ENCODE measurements around the gene KLF7. TPM values are rescaled to one million over a fixed set of nuclear protein-coding genes. Genes with fewer than 3 reads are reported as not detected.
"Not testable (repeated sequence)": the region's sequence is repeated elsewhere in the genome, so short reads cannot be mapped to it uniquely, and the experiment has no call there.

KLF7 gene
- total RNA-seq, 1 experiment from 2014 or later, result 11.6 TPM

GRCh38 chr2:207066166-207066565 lies 99.6 kb downstream of the KLF7 start:
- DNase-seq (ENCODE audit: low read depth), result no peak

DNA sequence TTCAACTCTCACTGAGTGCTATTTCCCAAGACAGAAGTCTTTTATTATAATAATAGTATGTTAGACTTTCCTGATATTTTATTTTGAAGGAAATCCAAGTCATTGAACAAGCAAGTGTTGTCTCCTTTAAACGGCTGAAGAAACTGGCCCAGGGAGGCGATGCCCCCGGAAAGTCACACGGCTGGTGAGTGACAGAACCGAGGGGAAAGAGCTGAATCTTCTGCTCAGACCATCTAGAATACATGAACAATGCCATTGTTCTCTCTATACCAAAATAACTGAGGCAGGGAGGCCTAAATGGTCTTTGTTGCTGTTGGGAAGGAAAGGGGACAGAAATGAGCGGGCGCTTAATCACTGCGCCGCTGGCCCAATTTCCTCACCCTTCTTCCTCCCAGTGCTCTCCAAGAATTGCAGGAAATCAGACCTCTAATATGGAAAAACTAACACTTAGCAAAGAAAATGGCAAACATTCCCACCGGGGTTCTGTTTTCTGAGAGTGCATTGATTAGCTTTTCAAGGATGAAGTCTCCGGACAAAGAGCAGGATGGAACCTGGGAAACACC lies 101.5 kb downstream of the KLF7 start:
- DNase-seq (ENCODE audit: low read depth), result no peak

- DNase-seq (ENCODE audit: low read depth), result no peak
Observed at GRCh38 chr2:207061181-207061580, 104.6 kb downstream of the KLF7 start.

DNA sequence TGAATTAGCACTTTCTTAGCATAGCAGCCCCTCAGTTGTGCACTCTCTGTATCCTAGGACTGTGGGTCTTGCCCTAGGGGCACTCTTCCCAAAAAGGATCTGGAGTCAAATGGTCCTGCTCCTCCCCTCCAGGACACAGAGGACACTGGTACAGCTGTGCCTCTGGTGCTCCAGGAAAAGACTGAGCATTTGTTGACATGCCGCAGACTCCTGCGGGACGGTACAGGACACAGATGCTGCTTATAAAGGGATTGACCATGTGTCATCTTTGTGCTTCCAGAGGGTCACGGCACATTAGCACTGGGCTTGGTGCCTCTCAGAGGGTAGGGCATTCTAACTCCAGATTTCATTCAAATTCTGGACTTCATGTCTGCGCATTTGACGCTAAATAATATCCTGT lies 110.5 kb downstream of the KLF7 start:
- no peak for DNase-seq (ENCODE audit: low read depth)

DNA sequence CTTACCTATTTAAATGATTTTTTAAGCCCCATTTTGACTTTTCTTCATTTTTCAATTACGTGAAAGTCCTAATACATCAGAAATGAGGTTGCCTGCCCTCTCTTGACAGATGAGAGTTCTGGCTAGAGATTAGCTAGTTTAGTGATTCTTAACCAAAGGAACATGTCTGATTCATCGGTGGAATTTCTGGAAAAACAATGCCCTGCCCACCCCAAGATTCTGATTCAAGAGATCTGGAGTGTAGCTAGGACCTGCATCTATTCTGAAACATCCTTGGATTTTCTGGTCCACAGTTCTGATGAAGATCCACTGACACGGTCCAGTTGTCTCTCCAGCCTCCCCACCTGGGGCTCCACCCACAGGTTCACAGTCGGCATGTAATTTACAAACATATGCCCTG lies 111.2 kb downstream of the KLF7 start:
- DNase-seq (ENCODE audit: low read depth), result no peak

DNA sequence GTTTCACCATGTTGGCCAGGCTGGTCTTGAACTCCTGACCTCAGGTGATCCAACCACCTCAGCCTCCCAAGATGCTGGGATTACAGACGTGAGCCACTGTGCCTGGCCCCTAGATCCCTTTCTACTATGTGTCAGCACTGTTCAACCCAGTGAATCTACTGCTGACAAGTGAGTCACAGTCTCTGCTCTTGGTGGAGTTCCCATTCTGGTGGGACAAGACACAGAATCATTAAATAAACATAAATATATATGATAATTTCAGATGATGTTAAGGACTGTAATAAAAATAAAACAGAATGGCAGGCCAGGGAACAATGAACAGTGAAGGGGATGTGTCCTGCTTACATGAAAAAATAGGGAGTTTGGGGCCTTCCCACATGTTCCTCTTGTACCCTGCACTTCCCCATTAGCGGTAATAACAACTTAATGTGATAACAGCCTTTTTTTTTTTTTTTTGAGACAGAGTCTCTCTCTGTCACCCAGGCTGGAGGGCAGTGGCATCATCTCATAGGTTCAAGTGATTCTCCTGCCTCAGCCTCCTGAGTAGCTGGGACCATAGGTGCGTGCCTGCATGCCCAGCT lies 114.3 kb downstream of the KLF7 start:
- peak; percentile 30 for DNase-seq (ENCODE audit: low read depth)

GRCh38 chr2:207049122-207049521 lies 116.6 kb downstream of the KLF7 start:
- DNase-seq (ENCODE audit: low read depth), result no peak

GRCh38 chr2:207048416-207048815 lies 117.3 kb downstream of the KLF7 start:
- DNase-seq (ENCODE audit: low read depth), result peak; percentile 19

DNA sequence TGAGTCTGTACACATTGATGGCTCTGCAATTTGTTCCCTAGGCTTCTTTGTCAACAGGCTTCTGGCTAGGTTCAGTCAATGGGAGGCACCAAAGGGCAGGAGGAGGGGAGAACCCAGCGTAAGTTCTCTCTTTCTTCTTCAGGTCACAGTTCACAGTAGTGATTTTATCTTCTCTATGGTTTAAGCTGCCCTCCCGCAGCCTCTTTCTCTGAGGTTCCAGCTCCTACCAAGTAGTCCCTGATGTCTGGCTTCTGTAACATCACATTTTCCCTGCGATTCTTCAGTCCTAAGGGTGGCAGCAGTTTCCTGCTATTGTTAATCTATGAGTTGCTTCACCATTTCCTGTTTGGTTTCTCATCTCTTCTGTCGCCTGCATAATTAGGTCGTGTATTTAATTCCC lies 119.0 kb downstream of the KLF7 start:
- peak; percentile 46 for DNase-seq (ENCODE audit: low read depth)

DNA sequence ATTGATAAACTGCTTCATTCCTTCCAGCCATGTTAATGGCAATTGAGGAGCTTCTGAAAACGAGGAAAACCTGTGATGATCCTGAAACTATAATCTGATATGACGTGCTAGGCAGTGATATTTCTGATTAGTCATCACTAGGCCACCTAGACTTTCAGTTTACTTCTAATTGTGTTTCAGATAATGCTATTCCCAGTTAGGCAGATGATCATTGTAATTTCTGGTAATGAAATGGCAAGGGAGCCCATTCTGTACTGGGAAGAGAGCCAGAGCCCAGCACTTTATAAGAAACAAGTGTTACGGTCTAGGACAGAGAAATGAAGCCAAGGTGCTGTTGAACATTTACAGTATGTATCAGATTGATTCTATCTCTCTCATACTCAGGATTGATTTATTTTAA lies 120.2 kb downstream of the KLF7 start:
- DNase-seq (ENCODE audit: low read depth), result peak; percentile 27

DNA sequence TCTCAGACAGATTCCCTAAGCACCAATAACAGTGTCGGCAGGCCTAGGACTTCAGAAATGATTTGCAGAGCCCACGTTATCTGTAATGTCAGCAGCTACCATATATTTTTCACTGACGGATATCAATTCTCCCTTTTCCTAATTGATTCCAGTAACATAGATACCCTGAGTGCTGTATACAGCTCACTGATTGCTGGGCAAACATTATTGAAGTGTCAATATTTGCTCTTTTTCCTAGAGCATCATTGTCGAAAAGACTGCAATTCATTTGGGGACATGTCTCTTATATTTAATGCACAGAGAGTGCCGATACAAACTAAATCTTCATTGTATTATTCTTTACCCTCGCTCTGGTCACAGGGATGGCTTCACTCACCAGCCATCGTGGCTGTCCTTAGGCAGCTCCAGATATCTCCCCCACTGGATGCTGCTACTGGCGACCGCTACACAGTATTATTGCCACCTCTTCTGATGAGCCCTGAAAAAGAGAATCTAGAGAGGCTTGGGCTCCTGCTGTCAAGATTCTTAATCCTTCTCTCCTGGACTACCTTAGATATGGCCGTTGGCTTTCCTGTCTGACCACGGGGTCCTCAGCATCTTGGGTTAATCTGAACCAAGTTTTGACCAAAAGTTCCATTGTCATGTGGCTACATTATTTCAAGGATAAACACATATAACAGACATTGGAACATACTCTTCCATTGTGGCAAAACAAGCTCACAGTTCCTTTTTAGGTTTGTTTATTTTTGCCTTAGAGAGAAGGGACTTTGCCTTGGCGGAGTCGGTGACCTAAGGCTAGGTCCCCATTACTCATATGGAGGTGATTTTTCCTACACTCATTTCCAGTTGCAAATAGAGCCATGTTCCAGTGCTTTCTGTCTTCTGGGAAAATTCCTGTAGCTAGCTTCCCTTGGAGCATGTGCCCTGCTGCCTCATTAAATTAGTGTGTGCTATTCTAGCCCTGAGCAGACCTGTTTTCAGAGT lies 121.1 kb downstream of the KLF7 start:
- no peak for DNase-seq (ENCODE audit: low read depth)

GRCh38 chr2:207042841-207043240 lies 122.9 kb downstream of the KLF7 start:
- no peak for DNase-seq (ENCODE audit: low read depth)

DNA sequence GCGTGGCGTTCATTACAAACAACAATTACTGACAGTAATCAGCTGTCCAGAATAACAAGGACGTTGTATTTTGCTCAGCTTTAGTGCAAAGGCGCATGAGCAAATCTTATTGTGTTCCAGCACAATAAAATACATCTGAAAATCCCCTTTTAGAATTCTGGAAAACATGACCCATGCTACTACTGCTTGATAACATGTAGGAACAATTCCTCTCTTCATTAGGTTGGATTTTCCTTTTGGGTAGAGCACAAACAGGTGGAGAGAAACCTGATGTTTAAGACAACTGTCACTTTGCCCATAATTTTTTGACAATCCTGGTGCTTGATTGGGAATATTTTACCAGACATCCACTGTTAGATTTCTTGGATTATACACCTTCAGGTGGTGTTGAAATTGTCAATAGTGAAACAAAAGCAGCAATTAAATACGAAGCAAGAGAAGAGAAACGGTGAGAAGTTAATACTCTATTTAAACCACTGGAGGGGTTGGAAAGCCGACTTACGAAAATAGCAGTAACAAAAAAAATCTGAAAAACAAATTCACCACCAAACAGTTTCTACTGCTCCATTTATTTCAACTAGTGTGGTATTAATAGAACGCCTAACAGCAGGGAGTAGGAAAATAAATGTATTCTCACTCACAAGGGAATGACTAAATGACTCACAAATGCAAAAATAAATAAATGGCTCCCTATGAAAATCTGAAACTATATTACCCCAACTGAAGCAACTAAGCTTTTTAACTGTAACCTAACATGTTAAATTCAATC lies 123.8 kb downstream of the KLF7 start:
- DNase-seq (ENCODE audit: low read depth), result no peak

- DNase-seq (ENCODE audit: low read depth), result no peak
Observed at GRCh38 chr2:207041279-207041678, 124.5 kb downstream of the KLF7 start.

DNA sequence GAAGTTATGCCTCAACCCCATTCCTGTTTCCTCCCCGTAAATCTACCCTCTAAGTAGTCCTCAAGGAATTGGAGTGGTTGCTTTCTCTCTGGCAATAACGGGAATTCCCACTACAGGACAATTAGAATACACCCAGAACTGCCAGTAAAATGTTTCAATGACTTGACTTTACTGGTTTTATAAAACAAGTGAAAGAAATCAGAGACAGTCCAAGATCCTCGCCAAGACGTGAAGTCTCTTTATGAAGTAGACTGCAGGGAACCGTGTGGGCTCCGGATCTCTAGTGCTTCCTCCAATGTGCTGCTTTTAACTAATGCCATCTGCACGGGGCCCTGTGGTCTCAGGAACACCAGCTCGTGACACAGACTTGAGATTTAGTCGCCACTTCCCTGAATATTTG lies 125.1 kb downstream of the KLF7 start:
- DNase-seq (ENCODE audit: low read depth), result no peak

DNA sequence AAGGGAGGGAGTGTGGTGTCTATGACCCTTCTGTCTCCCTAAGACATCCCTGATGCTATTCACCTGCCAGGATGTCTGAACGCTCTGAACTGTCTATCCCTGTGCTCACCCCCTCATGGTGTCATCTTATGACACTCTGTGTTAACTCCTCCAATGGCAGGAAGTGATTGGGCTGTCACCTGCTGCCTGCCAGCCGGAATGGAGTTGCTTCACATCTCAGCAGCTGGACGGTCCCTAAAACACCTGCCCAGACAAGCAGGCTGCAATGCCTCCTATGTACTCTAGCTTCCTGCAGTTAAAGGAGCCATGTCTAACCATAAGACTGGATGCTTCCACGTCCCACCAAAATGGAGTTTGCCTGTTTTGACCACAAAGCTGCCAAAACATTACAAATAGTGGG lies 126.5 kb downstream of the KLF7 start:
- DNase-seq (ENCODE audit: low read depth), result no peak

- no peak for DNase-seq (ENCODE audit: low read depth)
Observed at GRCh38 chr2:207038299-207038698, 127.4 kb downstream of the KLF7 start.

DNA sequence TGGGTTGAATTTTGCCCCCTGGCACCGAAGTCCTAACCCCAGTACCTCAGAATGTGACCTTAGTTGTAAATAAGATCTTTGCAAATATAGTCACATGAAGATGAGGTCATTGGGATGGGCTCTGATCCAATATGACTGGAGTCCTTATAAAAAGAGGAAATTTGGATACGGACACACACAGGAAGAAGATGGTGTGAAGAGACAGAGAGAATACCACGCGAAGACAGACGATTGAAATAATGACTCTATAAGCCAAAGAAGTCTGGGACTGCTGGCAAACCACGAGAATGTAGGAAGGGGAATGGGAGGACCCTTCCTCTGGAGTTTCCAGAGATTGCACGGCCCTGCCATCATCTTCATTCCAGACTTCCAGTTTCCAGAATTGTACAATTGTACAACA lies 127.9 kb downstream of the KLF7 start:
- no peak for DNase-seq (ENCODE audit: low read depth)

GRCh38 chr2:207037023-207037422 lies 128.7 kb downstream of the KLF7 start:
- DNase-seq (ENCODE audit: low read depth), result not testable (repeated sequence)

GRCh38 chr2:207035875-207036274 lies 129.9 kb downstream of the KLF7 start:
- no peak for DNase-seq (ENCODE audit: low read depth)

GRCh38 chr2:207032490-207032889 lies 133.3 kb downstream of the KLF7 start:
- DNase-seq (ENCODE audit: low read depth), result no peak

Measured in M059J (cell line).